Uterus (tissue), 4 donors: ENCODE measurements around the gene PTPRH. TPM values are rescaled to one million over a fixed set of nuclear protein-coding genes. Genes with fewer than 3 reads are reported as not detected.

Experiments
- DNase-seq, 2 donors: peaks; one replicate each; pipeline ENCODE4 v3.0.0-alpha.2; 2019 to 2020
- H3K27ac ChIP-seq, 2 donors: fragments of 200-600 bp; sonication (generic); 1 replicate in 1 of 2; 2 replicates in 1 of 2; pipeline ENCODE4 v1.5.1; 2016 to 2018
- H3K27me3 ChIP-seq, 2 donors: fragments of 200-600 bp; sonication (generic); one replicate each; pipeline ENCODE4 v1.5.1; 2018 to 2019; ENCODE audit warnings: control low read depth in 1 of 2
- H3K36me3 ChIP-seq, 2 donors: fragments of 200-600 bp; sonication (generic); one replicate each; pipeline ENCODE4 v1.5.1; 2019; ENCODE audit warnings: control low read depth in 1 of 2
- H3K4me1 ChIP-seq, 2 donors: fragments of 200-600 bp; sonication (generic); one replicate each; pipeline ENCODE4 v1.5.1; 2018 to 2019; ENCODE audit warnings: control low read depth in 1 of 2
- H3K4me3 ChIP-seq, 2 donors: fragments of 200-600 bp; sonication (generic); 1 replicate in 1 of 2; 2 replicates in 1 of 2; pipeline ENCODE4 v1.5.1; 2018 to 2019; ENCODE audit warnings: mild to moderate bottlenecking in 1 of 2
- H3K9me3 ChIP-seq, 2 donors: fragments of 200-600 bp; sonication (generic); one replicate each; pipeline ENCODE4 v1.5.1; 2019; ENCODE audit warnings: control low read depth in 1 of 2
- POLR2A ChIP-seq, 2 donors: fragments of 450-650 bp; IDR thresholded peaks; one replicate each; pipeline ENCODE4 v1.6.1; 2016; ENCODE audit warnings: antibody characterized with exemption in 2 of 2, mild to moderate bottlenecking in 1 of 2, moderate library complexity in 1 of 2
- intact Hi-C: fragments of 100-400 bp; cut with DNase I; formaldehyde crosslinking; loops from one replicate; pipeline ENCODE4 v1.15.1; 2023; ENCODE audit warnings: low total_unique reads
- total RNA-seq, 4 donors: library from RNA; depleted of rRNA in 3 of 4; stranded (reverse); fragments of >200 nt in 3 of 4; gene quantifications; one replicate each; pipeline versions ENCODE4 v1.1.0 to v1.2.4, GENCODE V29; 2014 to 2023
- TF ChIP-seq, protein P1 (sequence below), 4 experiments: fragments of 200-600 bp in 2 of 4; fragments of 450-650 bp in 2 of 4; sonication (generic) in 2 of 4; IDR thresholded peaks; one replicate each; pipeline ENCODE4 v1.5.1; 2016 to 2019; ENCODE audit warnings: antibody characterized with exemption in 4 of 4, mild to moderate bottlenecking in 2 of 4, moderate library complexity in 1 of 4
- donor health status: DM: yes; HTN: yes; CAD: no.

The PTPRH gene
- total RNA-seq, 4 donors from 2014 or later: 0.29 to 3.8 (median 3.2) TPM; not detected in 1

DNA sequence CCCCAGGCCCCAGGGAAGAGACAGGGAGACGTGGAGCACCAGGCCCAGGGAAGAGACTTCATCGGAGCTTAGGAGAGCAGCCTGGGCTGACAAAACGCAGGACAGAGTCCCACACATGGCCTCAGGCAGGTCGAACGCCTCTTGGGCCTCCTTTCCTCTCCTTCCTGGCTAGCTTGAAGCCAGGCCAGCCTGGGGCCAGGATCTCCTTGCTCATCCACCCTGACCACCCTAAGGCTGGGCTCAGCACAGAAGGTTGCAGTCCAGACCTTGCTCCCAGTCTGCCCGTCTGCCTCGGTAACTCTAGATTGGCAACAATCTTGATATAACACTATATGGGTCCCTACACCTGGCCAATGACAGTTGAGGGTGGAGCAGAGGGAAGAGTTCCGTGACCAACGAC, 39.4 kb upstream of the PTPRH start:
- Histone ChIP-seq H3K27ac (no peak overlapping the region), H3K27me3 (no peaks in the 10 kb centered on the region), H3K9me3 (no peaks in the 10 kb centered on the region), H3K4me3 (no peak overlapping the region), H3K4me1 (no peaks in the 10 kb centered on the region), H3K36me3 (no peaks in the 10 kb centered on the region)
- TF ChIP-seq, protein P1, sequence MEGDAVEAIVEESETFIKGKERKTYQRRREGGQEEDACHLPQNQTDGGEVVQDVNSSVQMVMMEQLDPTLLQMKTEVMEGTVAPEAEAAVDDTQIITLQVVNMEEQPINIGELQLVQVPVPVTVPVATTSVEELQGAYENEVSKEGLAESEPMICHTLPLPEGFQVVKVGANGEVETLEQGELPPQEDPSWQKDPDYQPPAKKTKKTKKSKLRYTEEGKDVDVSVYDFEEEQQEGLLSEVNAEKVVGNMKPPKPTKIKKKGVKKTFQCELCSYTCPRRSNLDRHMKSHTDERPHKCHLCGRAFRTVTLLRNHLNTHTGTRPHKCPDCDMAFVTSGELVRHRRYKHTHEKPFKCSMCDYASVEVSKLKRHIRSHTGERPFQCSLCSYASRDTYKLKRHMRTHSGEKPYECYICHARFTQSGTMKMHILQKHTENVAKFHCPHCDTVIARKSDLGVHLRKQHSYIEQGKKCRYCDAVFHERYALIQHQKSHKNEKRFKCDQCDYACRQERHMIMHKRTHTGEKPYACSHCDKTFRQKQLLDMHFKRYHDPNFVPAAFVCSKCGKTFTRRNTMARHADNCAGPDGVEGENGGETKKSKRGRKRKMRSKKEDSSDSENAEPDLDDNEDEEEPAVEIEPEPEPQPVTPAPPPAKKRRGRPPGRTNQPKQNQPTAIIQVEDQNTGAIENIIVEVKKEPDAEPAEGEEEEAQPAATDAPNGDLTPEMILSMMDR (IDR thresholded peaks at IDR 0.05): no peak
- TF ChIP-seq POLR2A (IDR thresholded peaks at IDR 0.05): no peak
- DNase-seq: no peak
- intact Hi-C loops: no loop called here

DNA sequence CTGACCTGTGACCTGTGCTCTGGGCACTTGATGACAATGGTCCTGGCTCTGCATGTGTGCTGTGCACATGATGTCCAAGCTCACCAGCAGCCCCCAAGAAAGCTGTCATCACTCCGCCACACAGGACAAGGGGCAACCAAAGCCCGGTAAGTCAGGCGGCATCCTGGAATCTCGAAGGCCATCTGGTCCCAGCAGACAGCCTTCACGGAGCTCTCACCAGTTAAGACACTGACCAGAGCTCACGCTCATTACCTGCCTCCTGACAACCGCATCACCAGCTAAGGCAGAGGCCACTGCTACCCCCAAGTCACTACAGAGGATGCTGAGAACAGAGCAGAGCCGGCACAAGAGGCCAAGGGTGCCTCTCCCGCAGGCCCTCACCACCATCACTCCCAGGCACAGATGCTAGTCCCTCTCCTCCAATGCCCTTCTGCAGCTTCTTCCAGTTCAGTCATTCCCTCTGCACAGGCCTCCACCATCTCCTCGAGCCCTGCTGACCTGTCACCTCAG, 38.9 kb upstream of the PTPRH start:
- no peaks in the 10 kb centered on the region for H3K36me3 ChIP-seq

DNA sequence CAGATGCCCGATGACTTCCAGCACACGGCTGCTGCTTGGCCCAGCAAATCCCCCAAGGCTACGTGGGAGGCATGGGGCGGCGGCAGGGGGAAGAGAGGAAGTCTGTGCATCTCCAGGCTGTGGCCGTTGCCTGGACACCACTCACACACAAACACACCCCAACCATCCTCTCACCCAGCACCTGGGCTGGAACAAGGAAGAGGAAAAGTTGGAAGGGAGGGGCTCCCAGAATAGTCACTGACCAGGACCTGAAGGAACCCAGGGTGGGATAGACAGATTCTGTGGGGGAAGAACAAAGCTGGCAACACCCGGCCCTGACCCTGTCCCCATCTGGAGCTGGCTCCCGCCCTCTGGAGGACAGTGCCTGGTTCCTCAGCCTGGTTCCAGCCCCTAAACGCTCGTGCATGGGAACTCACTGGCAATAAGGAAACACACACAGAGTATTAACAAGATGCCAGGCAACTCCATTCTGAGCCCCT, 38.4 kb upstream of the PTPRH start:
- DNase-seq: no peak
- intact Hi-C loops: no loop called here
- no peaks in the 10 kb centered on the region for H3K9me3 ChIP-seq
- H3K4me1 ChIP-seq: no peaks in the 10 kb centered on the region
- H3K27ac ChIP-seq: no peak overlapping the region
- no peaks in the 10 kb centered on the region for H3K27me3 ChIP-seq
- no peak overlapping the region for H3K4me3 ChIP-seq
- no peak for TF ChIP-seq POLR2A (IDR thresholded peaks at IDR 0.05)
- TF ChIP-seq, protein P1 (IDR thresholded peaks at IDR 0.05): no peak
- H3K36me3 ChIP-seq: no peaks in the 10 kb centered on the region

More for the DNA sequence above, 38.9 kb upstream of the PTPRH start:
- Histone ChIP-seq H3K4me3 (no peak overlapping the region), H3K27me3 (no peaks in the 10 kb centered on the region), H3K4me1 (no peaks in the 10 kb centered on the region), H3K27ac (no peak overlapping the region), H3K9me3 (no peaks in the 10 kb centered on the region)
- intact Hi-C loops: no loop called here
- no peak for DNase-seq
- TF ChIP-seq, protein P1 (IDR thresholded peaks at IDR 0.05): no peak
- TF ChIP-seq POLR2A (IDR thresholded peaks at IDR 0.05): no peak

DNA sequence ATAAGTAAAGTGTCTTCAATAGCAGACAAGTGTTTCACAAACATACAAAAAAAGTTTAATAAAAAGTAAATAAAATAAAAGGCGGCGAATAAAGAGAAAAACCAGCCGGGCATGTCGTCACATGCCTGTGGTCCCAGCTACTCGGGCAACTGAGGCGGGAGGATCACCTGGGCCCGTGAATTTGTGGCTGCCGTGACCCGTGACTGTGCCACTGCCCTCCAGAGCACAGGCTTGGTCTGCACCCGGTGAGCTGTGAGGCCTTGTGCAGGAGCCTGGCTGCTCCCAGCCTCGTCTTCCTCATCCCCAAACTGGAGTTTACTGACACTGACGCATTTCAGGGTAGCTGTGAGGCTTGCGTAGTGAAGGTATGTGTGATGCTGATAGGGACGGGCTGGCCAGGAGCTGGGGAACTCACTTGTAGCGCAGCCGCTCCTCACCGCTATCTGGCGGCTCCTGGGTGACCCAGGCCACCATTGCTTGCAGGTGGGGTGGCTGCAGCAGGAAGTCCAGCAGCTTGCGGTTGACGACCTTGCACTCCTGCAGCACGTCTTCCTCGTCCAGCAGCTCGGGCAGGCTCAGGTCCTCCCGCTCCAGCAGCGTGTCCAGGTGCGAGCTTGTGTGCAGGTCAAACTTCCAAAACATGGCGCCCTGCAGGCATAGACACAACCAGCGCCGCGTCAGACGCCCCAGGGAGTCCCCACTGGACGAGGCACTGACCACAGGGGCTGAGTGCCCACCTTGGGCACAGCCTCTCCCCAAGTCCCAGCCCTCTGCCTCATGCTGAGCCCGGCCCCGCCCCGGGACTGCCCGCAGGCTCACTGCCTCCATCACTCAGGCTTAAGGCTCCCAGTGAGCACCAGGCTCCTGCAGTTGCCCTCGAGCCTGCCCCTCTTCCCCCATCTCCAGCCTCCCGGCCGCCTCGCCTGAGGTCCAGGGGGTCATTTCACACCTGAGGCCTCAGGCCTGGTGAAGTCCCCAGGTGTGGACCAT, 37.5 kb upstream of the PTPRH start:
- intact Hi-C loops: no loop called here
- H3K4me3 ChIP-seq: no peak overlapping the region
- H3K27ac ChIP-seq: no peak overlapping the region
- DNase-seq: no peak
- H3K36me3 ChIP-seq: no peaks in the 10 kb centered on the region
- no peaks in the 10 kb centered on the region for H3K4me1 ChIP-seq
- TF ChIP-seq, protein P1 (IDR thresholded peaks at IDR 0.05): no peak
- no peak for TF ChIP-seq POLR2A (IDR thresholded peaks at IDR 0.05)
- H3K9me3 ChIP-seq: no peaks in the 10 kb centered on the region
- no peaks in the 10 kb centered on the region for H3K27me3 ChIP-seq
